ENCODE data around the gene GALNS.
"Not testable (repeated sequence)": the region's sequence is repeated elsewhere in the genome, so short reads cannot be mapped to it uniquely, and the experiment has no call there.

The GALNS gene

DNA sequence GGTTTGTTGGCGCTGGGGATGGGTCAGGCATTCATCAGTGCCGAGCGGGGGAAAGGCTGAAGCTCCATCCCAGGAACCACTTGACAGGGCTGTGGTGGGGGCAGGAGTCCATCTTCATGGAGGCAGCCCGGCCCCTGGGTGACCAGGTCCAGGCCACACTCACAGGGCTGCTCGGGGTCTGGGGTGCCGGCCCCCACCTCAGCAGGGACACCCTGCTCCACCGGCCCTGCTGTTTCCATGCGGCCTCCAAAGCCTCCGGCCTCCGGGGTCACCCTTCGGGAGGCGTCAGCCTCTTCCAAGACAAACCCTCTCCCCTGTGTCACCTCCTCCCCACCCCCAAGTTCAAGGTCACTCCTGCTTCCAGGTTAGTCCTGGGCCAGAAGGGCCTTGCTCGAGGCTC is 22.1 kb downstream of the GALNS start:
- DNase-seq, result no peak

DNA sequence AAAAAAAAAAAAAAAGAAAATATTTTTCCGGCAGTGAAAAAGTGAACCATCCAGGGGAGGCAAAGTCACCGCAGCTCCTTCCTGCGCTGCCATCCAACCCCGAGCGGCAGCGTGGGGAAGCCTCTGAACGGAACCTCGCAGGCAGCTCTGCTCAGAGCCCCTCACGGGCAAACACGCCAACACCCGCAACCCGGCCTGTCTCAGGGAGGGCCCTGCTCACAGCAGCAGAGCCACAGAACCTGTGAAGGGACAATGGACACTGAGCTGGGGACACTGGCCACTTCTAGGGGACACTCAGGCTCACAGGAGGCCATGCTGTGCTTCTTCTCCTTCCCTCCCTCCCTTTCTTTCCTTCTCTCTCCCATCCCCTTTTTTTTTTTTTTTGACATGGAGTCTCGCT is 23.7 kb downstream of the GALNS start:
- no peak for DNase-seq

DNA sequence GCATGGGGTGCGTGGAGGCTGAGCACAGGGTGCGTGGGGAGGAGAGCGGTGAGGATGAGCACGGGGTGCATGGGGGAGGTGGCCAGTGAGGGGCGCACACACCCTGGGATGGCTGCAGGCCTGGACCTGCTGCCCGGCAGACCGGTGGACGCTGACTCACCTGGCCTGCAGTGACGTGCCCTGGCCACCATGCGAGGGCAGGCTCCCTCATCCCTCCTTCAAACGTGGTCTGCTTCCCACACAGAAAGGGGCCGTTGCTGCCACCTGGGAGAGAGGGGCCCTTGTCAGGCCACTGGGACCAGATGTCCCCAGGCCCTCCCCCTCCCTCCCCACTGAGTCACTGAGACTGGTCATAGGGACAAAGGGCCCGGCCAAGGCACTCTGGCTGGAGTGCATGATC is 24.9 kb downstream of the GALNS start:
- DNase-seq, result no peak

- no peak for DNase-seq
Measured at GRCh38 chr16:88830783-88831182, 26.0 kb downstream of the GALNS start.

DNA sequence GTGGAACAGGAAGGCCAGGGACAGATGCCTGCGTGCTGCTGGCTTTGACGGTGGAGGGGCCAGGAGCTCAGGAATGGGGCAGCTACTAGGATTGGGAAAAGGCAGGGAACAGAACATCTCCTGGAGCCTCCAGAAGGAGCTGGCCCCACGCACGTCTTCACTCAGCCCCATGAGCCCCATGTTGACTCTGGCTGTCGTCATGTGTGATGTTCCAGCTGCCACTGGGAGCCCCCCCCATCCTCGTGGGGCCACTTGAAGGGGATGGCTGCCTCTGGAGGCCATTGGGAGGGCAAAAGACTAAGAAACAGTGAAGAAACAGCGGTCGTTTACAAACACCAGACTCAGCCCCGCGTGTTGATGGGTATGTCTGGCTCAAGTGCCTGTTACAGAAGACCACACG is 26.5 kb downstream of the GALNS start:
- DNase-seq, result no peak

DNA sequence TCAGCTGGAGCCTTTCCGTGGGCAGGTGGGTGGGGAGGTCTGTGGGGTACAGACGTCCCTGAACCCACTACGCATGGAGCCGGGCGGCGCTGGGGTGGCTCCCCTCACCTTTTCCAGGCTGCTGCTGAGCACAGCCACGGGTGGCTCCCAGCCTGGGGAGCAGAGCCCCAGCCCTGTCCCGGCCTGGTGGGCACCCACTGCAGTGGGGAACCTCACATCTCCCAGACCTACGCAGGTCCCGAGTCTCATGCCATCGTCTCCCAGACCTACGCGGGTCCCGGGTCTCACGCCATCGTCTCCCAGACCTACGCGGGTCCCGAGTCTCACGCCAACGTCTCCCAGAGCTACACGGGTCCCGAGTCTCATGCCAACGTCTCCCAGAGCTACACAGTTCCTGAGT is 28.0 kb downstream of the GALNS start:
- DNase-seq, result no peak

GRCh38 chr16:88827727-88828126 is 29.0 kb downstream of the GALNS start:
- DNase-seq, result no peak

- no peak for DNase-seq
Measured at GRCh38 chr16:88826070-88826840, 30.5 kb downstream of the GALNS start.

GRCh38 chr16:88825146-88825545 is 31.6 kb downstream of the GALNS start:
- no peak for DNase-seq

GRCh38 chr16:88824256-88825077 is 32.3 kb downstream of the GALNS start:
- no peak for DNase-seq

- DNase-seq, result not testable (repeated sequence)
Measured at GRCh38 chr16:88823646-88824045, 33.1 kb downstream of the GALNS start.

- no peak for DNase-seq
Measured at GRCh38 chr16:88822281-88823040, 34.3 kb downstream of the GALNS start.

DNA sequence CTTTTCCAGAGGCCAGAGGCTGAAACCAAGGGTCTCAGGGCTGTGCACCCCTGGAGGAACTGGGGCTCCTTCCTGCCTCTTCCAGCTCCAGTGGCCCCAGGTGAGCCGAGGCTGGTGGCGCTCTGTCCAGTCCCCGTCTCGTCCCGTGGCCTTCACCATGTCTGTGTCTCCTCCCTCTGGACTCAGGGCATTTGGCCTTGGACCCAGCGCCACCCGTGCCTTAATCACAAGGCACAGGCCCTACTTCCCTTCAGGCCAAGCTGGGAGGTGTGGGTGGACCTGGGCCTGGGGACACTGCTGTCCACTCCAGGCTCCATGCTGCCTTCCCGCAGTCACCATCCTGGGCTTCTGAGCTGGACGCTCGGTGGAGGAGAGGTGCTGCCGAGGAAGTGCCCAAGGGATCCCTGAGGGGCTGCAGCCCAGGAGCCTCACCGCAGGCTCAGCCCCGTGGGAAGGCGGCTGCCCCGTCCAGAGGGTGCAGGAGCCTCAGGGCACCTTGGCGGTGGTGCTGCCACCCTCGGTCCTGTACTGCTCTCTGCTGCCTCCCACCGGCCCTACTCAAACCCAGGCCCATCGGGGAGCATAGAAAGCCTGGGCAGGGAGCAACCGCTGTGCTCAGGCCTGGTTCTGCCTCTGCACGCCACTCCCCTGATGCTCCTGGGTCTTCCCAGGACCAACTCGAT is 35.4 kb downstream of the GALNS start:
- DNase-seq, result peak; percentile 18

DNA sequence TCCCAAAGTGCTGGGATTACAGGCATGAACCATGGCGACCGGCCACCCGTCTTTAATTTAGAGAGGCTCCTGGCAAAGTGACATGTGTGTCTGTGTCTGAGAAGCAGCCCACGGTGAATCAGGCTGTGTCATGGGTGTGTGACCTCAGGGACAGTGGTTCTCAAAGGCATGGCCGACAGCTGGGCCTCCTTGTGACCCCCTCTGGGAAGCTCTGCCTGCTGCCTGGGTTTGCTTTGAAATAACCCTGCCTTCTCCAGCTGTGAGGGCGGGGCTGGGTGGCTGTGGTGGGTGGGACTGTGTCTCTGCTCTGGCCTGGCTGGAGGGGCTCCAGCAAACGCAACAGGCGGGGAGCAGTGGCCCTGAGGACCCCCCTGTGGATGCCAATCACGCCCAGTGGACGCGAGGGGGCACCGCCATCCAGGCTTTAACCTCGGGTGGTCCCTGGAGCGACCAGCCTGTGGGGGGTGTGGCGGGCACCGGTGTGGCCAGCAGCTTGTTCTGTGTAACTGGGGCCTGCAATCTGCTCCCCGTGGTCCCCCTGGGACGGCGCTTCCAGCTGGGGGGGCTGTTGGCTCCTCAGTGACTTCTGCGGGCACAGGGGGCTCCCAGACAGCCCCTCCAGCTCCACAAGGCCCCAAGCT is 36.2 kb downstream of the GALNS start:
- DNase-seq, result peak; percentile 13

GRCh38 chr16:88819126-88819525 is 37.6 kb downstream of the GALNS start:
- no peak for DNase-seq

- DNase-seq, result no peak
Measured at GRCh38 chr16:88818575-88818874, 38.2 kb downstream of the GALNS start.

- no peak for DNase-seq
Measured at GRCh38 chr16:88817785-88818574, 38.8 kb downstream of the GALNS start.

DNA sequence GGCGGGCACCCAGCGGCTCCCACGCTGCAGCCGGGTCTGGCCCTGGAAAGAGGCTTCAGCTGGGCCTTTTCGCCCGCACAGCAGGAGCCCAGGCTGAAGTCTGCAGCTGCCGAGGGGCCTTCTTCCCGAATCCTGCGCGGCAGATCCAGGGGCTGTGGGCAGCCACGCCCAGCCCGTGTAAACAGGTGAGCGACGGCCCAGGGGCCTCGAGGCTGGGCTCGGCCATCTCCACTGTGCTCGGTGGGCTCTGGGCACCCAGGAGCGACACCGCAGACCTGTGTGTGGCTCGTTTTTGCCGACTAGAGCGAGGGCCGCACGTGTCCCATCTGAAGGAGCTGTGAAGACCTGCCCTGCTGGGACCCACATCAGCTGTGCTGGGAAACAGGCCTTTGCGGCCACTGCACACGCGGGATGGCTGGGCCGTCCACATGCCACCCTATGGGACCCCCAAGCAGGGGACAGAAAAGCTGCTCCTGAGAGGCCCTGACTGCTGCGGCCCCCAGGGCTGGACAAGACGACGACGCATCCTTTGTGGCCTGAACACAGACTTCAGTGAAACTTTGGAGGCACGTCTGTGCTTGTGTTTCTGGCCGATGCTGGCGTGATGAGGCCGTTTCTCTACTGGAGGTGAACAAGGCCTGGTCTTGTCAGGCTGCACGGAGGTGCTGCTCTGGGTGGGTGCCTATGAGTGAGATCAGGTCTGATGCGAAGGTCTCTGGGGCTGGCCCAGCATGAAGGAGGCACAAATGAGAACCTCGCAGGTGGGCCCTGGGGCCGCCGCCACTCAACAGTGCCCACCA is 39.8 kb downstream of the GALNS start:
- DNase-seq, result no peak

- peak; percentile 65 for DNase-seq
Measured at GRCh38 chr16:88815901-88816589, 40.7 kb downstream of the GALNS start.

- no peak for DNase-seq
Measured at GRCh38 chr16:88815227-88815626, 41.5 kb downstream of the GALNS start.

Data from NCI-H82 (cell line).